Uterus (tissue), 4 donors: ENCODE measurements around the gene FOXN3. TPM values are rescaled to one million over a fixed set of nuclear protein-coding genes. Genes with fewer than 3 reads are reported as not detected.

ENCODE experiments used
- DNase-seq, 2 donors: peaks; one replicate each; pipeline ENCODE4 v3.0.0-alpha.2; 2019 to 2020
- H3K27ac ChIP-seq, 2 donors: fragments of 200-600 bp; sonication (generic); 1 replicate in 1 of 2; 2 replicates in 1 of 2; pipeline ENCODE4 v1.5.1; 2016 to 2018
- H3K27me3 ChIP-seq, 2 donors: fragments of 200-600 bp; sonication (generic); one replicate each; pipeline ENCODE4 v1.5.1; 2018 to 2019; ENCODE audit warnings: control low read depth in 1 of 2
- H3K36me3 ChIP-seq, 2 donors: fragments of 200-600 bp; sonication (generic); one replicate each; pipeline ENCODE4 v1.5.1; 2019; ENCODE audit warnings: control low read depth in 1 of 2
- H3K4me1 ChIP-seq, 2 donors: fragments of 200-600 bp; sonication (generic); one replicate each; pipeline ENCODE4 v1.5.1; 2018 to 2019; ENCODE audit warnings: control low read depth in 1 of 2
- H3K4me3 ChIP-seq, 2 donors: fragments of 200-600 bp; sonication (generic); 1 replicate in 1 of 2; 2 replicates in 1 of 2; pipeline ENCODE4 v1.5.1; 2018 to 2019; ENCODE audit warnings: mild to moderate bottlenecking in 1 of 2
- H3K9me3 ChIP-seq, 2 donors: fragments of 200-600 bp; sonication (generic); one replicate each; pipeline ENCODE4 v1.5.1; 2019; ENCODE audit warnings: control low read depth in 1 of 2
- POLR2A ChIP-seq, 2 donors: fragments of 450-650 bp; IDR thresholded peaks; one replicate each; pipeline ENCODE4 v1.6.1; 2016; ENCODE audit warnings: antibody characterized with exemption in 2 of 2, mild to moderate bottlenecking in 1 of 2, moderate library complexity in 1 of 2
- intact Hi-C: fragments of 100-400 bp; cut with DNase I; formaldehyde crosslinking; loops from one replicate; pipeline ENCODE4 v1.15.1; 2023; ENCODE audit warnings: low total_unique reads
- total RNA-seq, 4 donors: library from RNA; depleted of rRNA in 3 of 4; stranded (reverse); fragments of >200 nt in 3 of 4; gene quantifications; one replicate each; pipeline versions ENCODE4 v1.1.0 to v1.2.4, GENCODE V29; 2014 to 2023
- TF ChIP-seq, protein P1 (sequence below), 4 experiments: fragments of 200-600 bp in 2 of 4; fragments of 450-650 bp in 2 of 4; sonication (generic) in 2 of 4; IDR thresholded peaks; one replicate each; pipeline ENCODE4 v1.5.1; 2016 to 2019; ENCODE audit warnings: antibody characterized with exemption in 4 of 4, mild to moderate bottlenecking in 2 of 4, moderate library complexity in 1 of 4
- donor health status: DM: yes; HTN: yes; CAD: no.

FOXN3 gene
- total RNA-seq, 4 donors from 2014 or later: 37.7 to 103 (median 74.9) TPM

DNA sequence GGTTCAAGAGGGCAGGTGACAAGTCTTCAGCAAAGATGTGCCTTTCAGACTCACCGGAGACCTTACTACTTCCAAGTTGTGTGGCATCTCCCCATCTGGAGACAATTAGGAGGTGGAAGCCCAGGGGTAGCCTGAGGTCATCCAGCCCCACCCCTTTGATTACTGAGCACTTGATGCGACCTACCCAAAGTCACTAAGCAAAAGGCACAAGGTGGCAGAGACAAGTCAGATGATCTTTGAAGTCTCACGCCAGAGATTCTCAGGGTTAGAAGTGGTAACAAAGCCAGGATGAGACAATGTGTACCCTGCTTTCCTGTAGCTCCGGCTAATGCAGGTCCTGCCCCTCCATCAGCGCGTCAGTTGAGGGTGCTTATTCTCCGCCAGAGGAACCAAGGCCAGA is 1.4 kb upstream of the FOXN3 start:
- no peak overlapping the region for H3K4me3 ChIP-seq
- no peaks in the 10 kb centered on the region for H3K9me3 ChIP-seq
- H3K36me3 ChIP-seq: no peaks in the 10 kb centered on the region
- intact Hi-C loops: loop anchor here (10.0 kb wide), 1 partner anchor 114 kb away; no protein-coding TSS in a partner anchor
- DNase-seq: peak in 1 of 2 donors; percentile 32
- TF ChIP-seq, protein P1, sequence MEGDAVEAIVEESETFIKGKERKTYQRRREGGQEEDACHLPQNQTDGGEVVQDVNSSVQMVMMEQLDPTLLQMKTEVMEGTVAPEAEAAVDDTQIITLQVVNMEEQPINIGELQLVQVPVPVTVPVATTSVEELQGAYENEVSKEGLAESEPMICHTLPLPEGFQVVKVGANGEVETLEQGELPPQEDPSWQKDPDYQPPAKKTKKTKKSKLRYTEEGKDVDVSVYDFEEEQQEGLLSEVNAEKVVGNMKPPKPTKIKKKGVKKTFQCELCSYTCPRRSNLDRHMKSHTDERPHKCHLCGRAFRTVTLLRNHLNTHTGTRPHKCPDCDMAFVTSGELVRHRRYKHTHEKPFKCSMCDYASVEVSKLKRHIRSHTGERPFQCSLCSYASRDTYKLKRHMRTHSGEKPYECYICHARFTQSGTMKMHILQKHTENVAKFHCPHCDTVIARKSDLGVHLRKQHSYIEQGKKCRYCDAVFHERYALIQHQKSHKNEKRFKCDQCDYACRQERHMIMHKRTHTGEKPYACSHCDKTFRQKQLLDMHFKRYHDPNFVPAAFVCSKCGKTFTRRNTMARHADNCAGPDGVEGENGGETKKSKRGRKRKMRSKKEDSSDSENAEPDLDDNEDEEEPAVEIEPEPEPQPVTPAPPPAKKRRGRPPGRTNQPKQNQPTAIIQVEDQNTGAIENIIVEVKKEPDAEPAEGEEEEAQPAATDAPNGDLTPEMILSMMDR (IDR thresholded peaks at IDR 0.05): no peak
- TF ChIP-seq POLR2A (IDR thresholded peaks at IDR 0.05): no peak
- peaks cover 3 to 4% of the 10 kb centered on the region in 2 donors for H3K4me1 ChIP-seq
- H3K27me3 ChIP-seq: no peaks in the 10 kb centered on the region
- peak overlapping the region; percentile 90 to 92 for H3K27ac ChIP-seq

DNA sequence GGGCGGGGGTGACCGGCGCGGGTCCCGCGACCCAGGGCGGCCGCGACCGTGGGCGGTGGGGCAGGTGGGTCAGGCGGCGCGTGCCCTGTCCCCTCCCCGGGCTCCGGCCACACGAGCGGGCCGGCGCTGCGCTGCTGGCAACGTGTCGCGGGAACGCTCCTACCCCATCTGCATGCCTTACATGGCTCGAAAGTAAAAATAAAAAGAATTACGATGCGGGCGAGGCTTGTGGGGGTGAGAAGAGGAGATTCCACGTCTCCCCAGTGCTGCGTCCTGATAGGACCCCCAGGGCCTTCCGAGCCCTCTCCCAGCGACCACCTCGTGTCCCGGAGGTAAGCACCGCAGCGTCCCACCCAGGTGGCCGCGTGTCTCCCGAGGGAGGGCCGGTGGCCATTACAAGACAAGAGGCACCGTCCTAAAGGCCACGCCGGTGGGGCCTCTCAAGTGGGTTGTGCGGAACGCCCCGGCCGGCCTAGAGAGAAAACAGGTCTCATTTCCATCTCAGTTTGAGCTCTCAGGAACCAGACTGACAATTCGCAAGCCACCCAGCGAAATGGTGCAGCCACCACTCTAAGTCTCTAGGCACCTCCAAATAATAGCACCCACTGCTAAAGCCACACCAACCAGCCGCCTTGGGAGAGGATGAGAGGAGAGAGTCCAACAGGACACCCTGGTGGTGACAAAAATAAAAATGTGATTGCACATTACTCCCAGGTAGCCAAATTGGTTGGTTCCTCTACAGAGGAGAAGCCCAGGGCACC is 612 bp upstream of the FOXN3 start:
- Histone ChIP-seq H3K9me3 (no peaks in the 10 kb centered on the region), H3K36me3 (no peaks in the 10 kb centered on the region), H3K27me3 (no peaks in the 10 kb centered on the region), H3K27ac (peak overlapping the region; percentile 90 to 92), H3K4me3 (peak overlapping the region; percentile 53 to 83), H3K4me1 (peaks cover 3 to 4% of the 10 kb centered on the region in 2 donors)
- DNase-seq: peak; percentile 60 to 65
- peak in 1 of 2 donors; percentile 30 for TF ChIP-seq POLR2A (IDR thresholded peaks at IDR 0.05)
- TF ChIP-seq, protein P1 (IDR thresholded peaks at IDR 0.05): peak; percentile 37 to 61 (median 43)
- intact Hi-C loops: loop anchor here (10.0 kb wide), 1 partner anchor 113 kb away; no protein-coding TSS in a partner anchor

DNA sequence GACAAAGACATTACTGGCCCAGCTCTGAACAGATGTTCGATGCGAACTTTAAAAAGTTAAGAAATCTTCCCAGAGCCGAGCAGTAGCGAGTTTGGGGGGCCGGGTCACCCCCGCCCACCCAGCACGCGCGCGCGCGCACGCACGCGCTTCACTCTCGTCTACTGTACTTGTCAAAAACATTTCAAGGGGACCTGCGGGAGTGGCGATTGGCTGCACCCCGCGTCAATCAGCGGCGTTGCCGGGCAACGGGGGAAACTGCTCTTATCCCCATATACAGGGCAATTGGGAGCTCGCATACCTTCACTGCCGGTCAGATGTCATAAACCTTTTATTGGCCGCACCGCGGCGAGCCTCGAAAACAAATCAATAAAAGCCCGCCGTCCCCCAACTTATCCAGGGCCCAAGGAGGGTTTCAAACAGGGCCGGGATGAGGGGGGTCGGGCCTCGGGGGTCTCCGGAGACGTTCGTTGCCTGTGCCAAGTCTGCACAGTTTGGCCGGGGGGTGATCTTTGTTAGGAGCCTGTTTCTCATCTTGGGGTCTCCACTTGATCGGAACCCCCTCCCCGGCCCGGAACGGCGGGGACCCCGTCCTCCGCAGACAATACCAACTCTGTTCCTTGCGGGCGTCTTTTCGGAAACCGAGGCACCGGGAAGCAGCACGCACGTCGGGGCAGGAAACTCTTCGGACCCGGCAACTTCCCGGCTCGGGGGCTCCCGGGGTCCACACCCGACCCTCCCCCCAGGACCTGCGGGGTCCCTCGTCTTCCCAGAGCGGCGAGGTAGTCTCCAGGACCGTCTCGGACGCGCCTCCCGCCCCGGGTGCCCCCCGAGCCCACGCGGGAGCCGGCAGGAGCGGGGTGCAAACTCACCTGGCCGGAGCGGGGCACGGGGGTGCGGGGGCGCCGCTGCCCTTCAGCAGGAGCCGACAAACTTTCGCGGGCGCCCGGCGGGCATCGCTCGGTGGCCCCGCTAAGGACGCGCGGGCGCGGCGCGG is 734 bp downstream of the FOXN3 start:
- H3K27ac ChIP-seq: peak overlapping the region; percentile 92 to 99
- H3K4me1 ChIP-seq: peaks cover 3 to 4% of the 10 kb centered on the region in 2 donors
- TF ChIP-seq, protein P1 (IDR thresholded peaks at IDR 0.05): no peak
- peak in 1 of 2 donors; percentile 43 for TF ChIP-seq POLR2A (IDR thresholded peaks at IDR 0.05)
- intact Hi-C loops: loop anchor here (10.0 kb wide), 1 partner anchor 111 kb away; no protein-coding TSS in a partner anchor
- H3K36me3 ChIP-seq: no peaks in the 10 kb centered on the region
- DNase-seq: peak; percentile 98 to 99
- H3K9me3 ChIP-seq: no peaks in the 10 kb centered on the region
- no peaks in the 10 kb centered on the region for H3K27me3 ChIP-seq
- peak overlapping the region; percentile 62 to 100 for H3K4me3 ChIP-seq

DNA sequence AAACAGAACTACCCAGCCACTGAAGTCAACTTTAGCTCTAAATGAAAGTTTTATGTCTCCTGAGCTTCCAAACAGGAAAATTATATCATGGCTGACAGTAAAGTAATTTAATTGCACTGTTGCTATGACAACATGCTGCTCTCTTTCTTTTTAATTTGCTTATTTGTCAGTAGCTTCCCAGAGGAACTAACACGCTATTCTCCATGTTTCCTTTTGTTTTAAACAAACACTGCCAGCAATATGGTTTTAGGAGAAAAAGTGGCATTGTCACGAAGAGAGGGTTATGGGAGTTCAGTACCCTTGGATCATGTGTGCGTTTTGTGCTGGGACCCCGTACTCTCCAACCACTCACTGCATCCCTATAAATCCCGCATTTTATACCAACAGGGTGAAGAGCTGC is 1.9 kb downstream of the FOXN3 start:
- intact Hi-C loops: loop anchor here (10.0 kb wide), 1 partner anchor 110 kb away; no protein-coding TSS in a partner anchor
- Histone ChIP-seq H3K9me3 (no peaks in the 10 kb centered on the region), H3K27me3 (no peaks in the 10 kb centered on the region), H3K27ac (peak overlapping the region; percentile 92 to 99), H3K4me1 (peaks cover 3 to 7% of the 10 kb centered on the region in 2 donors), H3K36me3 (no peaks in the 10 kb centered on the region), H3K4me3 (peak overlapping the region; percentile 62 to 100)
- DNase-seq: no peak
- TF ChIP-seq, protein P1 (IDR thresholded peaks at IDR 0.05): no peak
- TF ChIP-seq POLR2A (IDR thresholded peaks at IDR 0.05): no peak
